ENCODE measurements around the gene KCMF1.

The KCMF1 gene

GRCh38 chr2:85053802-85054201, 82.8 kb downstream of the KCMF1 start:
- TF ChIP-seq CTCF (IDR thresholded peaks at IDR 0.05; ENCODE audit: extremely low read depth, insufficient read depth, missing control alignments), result no peak
- no peak for DNase-seq (ENCODE audit: low spot score)
- in situ Hi-C loops (cut with MboI; ENCODE audit: low pct_unique_long_range_greater_than_20kb, low sequenced_read_pairs, unreplicated experiment), result loop anchor here (25.0 kb wide), 1 partner anchor 233 kb away; no protein-coding TSS in a partner anchor

DNA sequence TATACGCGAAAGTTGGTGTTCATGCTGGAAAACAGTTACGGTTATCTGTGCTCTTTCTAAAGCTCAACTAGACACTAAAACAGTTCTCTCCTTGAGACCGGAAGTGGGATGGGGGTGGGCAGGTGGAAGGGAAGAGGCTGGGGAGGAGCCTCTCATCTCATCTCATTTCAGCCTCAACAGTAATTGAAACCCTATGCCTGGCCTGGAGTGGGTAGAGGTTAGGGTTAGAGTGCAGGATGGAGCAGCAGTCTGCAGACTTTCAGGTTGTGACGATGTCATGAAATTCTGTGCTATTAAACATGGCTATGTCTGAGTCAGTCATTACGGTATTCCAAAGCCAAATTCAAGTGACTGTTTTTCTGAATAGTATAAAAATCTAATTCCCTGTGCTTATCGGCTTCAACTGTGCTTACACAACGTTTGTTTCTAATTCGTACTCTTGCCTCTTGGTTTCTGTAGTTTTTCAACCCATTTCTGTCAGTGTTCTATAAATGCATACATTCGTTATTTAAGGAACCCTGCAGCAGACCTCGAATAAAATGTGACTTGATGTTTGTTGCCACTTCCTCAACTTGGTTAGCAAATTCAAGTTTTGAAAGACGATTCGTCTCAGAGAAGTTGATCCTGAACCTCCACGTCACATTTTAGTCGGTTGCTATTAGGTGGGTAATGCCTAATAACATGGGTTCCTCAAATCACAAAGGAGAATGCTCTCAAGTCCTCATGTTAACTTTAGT, 86.4 kb downstream of the KCMF1 start:
- no peak for TF ChIP-seq CTCF (IDR thresholded peaks at IDR 0.05; ENCODE audit: extremely low read depth, insufficient read depth, missing control alignments)
- no peak for DNase-seq (ENCODE audit: low spot score)
- in situ Hi-C loops (cut with MboI; ENCODE audit: low pct_unique_long_range_greater_than_20kb, low sequenced_read_pairs, unreplicated experiment), result loop anchor here (25.0 kb wide), 1 partner anchor 230 kb away; no protein-coding TSS in a partner anchor

DNA sequence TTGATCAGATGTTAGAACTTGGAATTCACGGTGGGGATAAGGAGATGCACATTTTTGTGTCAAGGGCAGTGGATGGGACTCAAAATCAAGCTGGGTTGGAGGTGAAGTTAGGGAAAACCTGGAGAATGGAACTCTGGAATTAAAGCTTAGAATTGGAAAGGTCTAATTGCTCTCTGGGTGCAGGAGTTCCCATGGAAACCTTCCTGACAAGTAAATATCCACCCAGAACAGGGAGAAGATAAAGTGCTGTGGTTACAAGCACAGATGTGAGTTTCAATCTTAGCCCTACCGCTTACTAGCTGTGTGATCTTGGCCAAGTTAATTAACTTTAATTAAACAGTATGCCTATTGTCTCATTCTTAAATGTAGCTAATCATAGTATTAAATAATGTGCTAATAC, 90.9 kb downstream of the KCMF1 start:
- in situ Hi-C loops (cut with MboI; ENCODE audit: low pct_unique_long_range_greater_than_20kb, low sequenced_read_pairs, unreplicated experiment), result loop anchor here (25.0 kb wide), 1 partner anchor 225 kb away; no protein-coding TSS in a partner anchor
- no peak for TF ChIP-seq CTCF (IDR thresholded peaks at IDR 0.05; ENCODE audit: extremely low read depth, insufficient read depth, missing control alignments)
- no peak for DNase-seq (ENCODE audit: low spot score)

DNA sequence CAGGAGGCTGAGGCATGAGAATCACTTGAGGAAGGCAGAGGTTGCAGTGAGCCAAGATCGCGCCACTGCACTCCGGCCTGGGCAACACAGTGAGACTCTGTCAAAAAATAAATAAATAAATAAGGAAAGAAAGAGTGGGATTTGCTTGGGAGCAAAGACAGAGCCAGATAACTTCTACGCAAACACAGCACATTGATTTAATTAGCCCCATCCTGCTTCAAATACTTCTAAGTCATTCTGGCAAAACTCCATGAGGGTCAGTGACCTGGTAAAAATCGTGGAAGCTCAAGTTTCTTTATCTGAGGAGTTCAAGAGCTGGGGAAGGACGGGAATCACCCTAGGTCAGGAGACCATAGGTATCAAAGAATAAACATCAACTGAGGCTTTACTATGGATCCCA, 91.6 kb downstream of the KCMF1 start:
- in situ Hi-C loops (cut with MboI; ENCODE audit: low pct_unique_long_range_greater_than_20kb, low sequenced_read_pairs, unreplicated experiment), result loop anchor here (25.0 kb wide), 1 partner anchor 225 kb away; no protein-coding TSS in a partner anchor
- DNase-seq (ENCODE audit: low spot score), result no peak
- TF ChIP-seq CTCF (IDR thresholded peaks at IDR 0.05; ENCODE audit: extremely low read depth, insufficient read depth, missing control alignments), result no peak

- DNase-seq (ENCODE audit: low spot score), result no peak
- in situ Hi-C loops (cut with MboI; ENCODE audit: low pct_unique_long_range_greater_than_20kb, low sequenced_read_pairs, unreplicated experiment), result loop anchor here (25.0 kb wide), 1 partner anchor 223 kb away; no protein-coding TSS in a partner anchor
- no peak for TF ChIP-seq CTCF (IDR thresholded peaks at IDR 0.05; ENCODE audit: extremely low read depth, insufficient read depth, missing control alignments)
These were observed 93.1 kb downstream of the KCMF1 start for GRCh38 chr2:85063981-85064599.

- no peak for DNase-seq (ENCODE audit: low spot score)
- no peak for TF ChIP-seq CTCF (IDR thresholded peaks at IDR 0.05; ENCODE audit: extremely low read depth, insufficient read depth, missing control alignments)
- in situ Hi-C loops (cut with MboI; ENCODE audit: low pct_unique_long_range_greater_than_20kb, low sequenced_read_pairs, unreplicated experiment), result loop anchor here (25.0 kb wide), 1 partner anchor 222 kb away; no protein-coding TSS in a partner anchor
These were observed 94.1 kb downstream of the KCMF1 start for GRCh38 chr2:85064927-85065577.

Measured in GM13977 (cell line).